Muscle of leg (tissue), 11 donors: ENCODE data around the gene ATP6V1F. TPM values are rescaled to one million over a fixed set of nuclear protein-coding genes. Genes with fewer than 3 reads are reported as not detected.

Source experiments
- DNase-seq: peaks from one replicate; pipeline ENCODE4 v3.0.0; 2013
- H3K27ac ChIP-seq: one replicate; pipeline ENCODE4 v1.5.1; 2013; ENCODE audit warnings: mild to moderate bottlenecking, low read length, control low read depth
- H3K27me3 ChIP-seq: one replicate; pipeline ENCODE4 v1.6.1; 2013; ENCODE audit warnings: low read length; ENCODE audit not compliant: control insufficient read depth, insufficient read depth
- H3K36me3 ChIP-seq: one replicate; pipeline ENCODE4 v1.6.1; 2013; ENCODE audit warnings: low read length; ENCODE audit not compliant: control insufficient read depth, insufficient read depth
- H3K4me1 ChIP-seq: one replicate; pipeline ENCODE4 v1.6.1; 2013; ENCODE audit warnings: low read length; ENCODE audit not compliant: control insufficient read depth, insufficient read depth
- H3K4me3 ChIP-seq: one replicate; pipeline ENCODE4 v1.5.1; 2013; ENCODE audit warnings: low read length, control low read depth
- H3K9me3 ChIP-seq: replicated peaks from 2 replicates; pipeline ENCODE4 v1.6.1; 2013; ENCODE audit warnings: low read depth, low read length; ENCODE audit not compliant: control insufficient read depth
- WGBS: methylation state at CpG from one replicate; pipeline ENCODE4 v1.1.5; 2013; ENCODE audit warnings: missing lambda C conversion rate; ENCODE audit not compliant: insufficient coverage; 5-methylcytosine and 5-hydroxymethylcytosine counted together
- polyA plus RNA-seq, 8 donors: library from polyadenylated mRNA; unstranded; fragments of 120-200 nt; gene quantifications; one replicate each; pipeline versions ENCODE4 v1.2.1 to v1.2.3, GENCODE V29; 2013; ENCODE audit warnings: inconsistent platforms in 1 of 8, low replicate concordance in 1 of 8; ENCODE audit not compliant: insufficient read length in 8 of 8, insufficient read depth in 1 of 8
- total RNA-seq: library from RNA; stranded (reverse); fragments of 120-200 nt; gene quantifications from one replicate; pipeline ENCODE4 v1.2.4, GENCODE V29; 2013

ATP6V1F gene
- total and polyA plus RNA-seq, 9 donors = 93.5 to 141 (median 123) TPM

DNA sequence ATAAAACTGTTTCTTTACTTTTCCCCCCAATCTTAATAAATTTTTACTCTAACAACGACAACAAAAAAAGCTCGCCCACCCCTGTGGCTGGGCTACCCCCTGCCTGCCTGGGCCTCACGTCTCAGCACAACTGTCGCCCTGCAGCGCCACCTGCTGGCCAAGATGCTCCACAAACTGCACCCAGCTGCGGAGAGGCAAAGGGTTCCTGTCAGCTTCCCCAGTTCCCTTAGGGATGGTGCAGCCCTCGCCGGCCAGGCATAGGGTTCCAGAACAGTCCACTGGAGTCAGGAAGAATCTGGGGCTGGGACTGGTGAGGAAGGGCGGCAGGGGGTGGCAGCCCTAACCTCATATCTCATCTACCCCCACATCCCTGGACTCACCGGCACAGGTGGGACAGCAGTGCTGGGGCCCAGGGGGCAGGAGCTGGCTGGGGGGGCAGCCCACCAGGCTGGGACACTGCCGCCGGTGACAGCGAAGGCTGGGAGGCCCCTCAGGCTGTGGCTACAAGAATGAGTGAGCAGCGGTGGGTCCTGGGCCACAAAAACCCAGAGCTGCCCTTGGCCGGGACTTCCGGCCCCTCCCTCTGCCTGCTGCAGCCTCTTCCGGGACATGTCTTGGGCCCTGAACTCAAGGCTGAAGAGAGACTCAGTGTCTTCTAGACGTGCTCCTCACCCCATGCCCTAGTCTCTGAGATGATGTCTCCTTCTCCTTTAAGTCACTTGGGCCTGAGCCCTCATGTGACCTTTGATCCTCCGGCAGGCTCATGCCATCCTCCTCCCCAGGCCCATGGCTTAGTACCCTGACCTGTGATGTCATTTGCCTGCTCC, 21.2 kb downstream of the ATP6V1F start:
- Histone ChIP-seq H3K27ac (no peak overlapping the region), H3K27me3 (peaks cover 7% of the 10 kb centered on the region), H3K9me3 (no peaks in the 10 kb centered on the region), H3K4me1 (peaks cover 20% of the 10 kb centered on the region), H3K4me3 (no peak overlapping the region), H3K36me3 (no peaks in the 10 kb centered on the region)
- WGBS = 37% methylated on average over 16 of the region's 19 CpGs
- peak; percentile 75 for DNase-seq

DNA sequence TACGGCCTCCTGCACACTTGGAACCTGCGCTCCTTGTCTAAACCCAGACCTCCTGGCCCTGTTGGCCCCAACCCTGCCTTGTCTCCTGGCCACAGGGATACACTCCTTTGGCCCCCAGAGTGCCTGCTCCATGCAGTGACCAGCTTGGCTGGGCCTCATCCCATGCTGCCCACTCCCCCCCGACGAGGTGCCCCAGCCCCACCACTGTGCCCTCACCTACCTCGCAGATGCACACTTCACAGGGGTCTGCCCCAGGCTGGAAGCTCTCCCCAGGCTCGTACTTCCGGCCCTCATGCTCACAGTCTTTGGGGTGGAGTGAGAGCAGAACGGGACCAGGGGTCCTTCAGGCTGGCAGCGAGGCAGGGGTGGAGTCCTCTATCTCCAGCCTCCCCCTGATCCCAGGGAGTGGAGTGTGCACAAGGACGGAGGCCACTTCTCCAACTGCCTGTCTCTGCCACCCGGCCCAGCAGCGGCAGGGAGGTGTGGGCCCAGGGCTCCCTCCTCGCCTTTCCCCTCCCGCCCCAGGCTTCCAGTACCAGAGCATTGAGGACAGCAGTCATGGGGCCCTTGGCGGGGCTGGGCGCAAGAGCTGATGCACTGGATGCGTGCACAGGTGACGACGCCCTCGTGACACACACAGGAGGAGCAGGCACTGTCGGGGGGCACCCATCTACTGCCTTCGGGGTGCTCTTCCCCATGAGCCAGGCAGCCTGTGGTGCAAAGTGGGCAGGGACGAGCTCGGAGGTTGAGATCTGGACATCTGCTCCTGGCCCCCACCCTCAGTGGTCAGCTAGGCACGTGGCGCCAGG, 22.1 kb downstream of the ATP6V1F start:
- peaks cover 12% of the 10 kb centered on the region for H3K27me3 ChIP-seq
- WGBS = 74% methylated on average over 21 of the region's 26 CpGs
- H3K4me3 ChIP-seq = no peak overlapping the region
- no peaks in the 10 kb centered on the region for H3K36me3 ChIP-seq
- H3K27ac ChIP-seq = no peak overlapping the region
- DNase-seq = no peak
- no peaks in the 10 kb centered on the region for H3K9me3 ChIP-seq
- H3K4me1 ChIP-seq = peaks cover 17% of the 10 kb centered on the region

- 92% methylated on average over 2 of the region's 10 CpGs for WGBS
- H3K27ac ChIP-seq = no peak overlapping the region
- no peaks in the 10 kb centered on the region for H3K9me3 ChIP-seq
- no peak for DNase-seq
- no peaks in the 10 kb centered on the region for H3K36me3 ChIP-seq
- H3K27me3 ChIP-seq = peaks cover 18% of the 10 kb centered on the region
- peaks cover 9% of the 10 kb centered on the region for H3K4me1 ChIP-seq
- no peak overlapping the region for H3K4me3 ChIP-seq
These were observed 22.9 kb downstream of the ATP6V1F start for GRCh38 chr7:128885370-128886187.

GRCh38 chr7:128886391-128887168, 23.9 kb downstream of the ATP6V1F start:
- Histone ChIP-seq H3K4me3 (no peak overlapping the region), H3K36me3 (no peaks in the 10 kb centered on the region), H3K27me3 (peaks cover 25% of the 10 kb centered on the region), H3K27ac (no peak overlapping the region), H3K4me1 (peaks cover 2% of the 10 kb centered on the region), H3K9me3 (no peaks in the 10 kb centered on the region)
- no peak for DNase-seq
- WGBS = 45% methylated on average over 7 of the region's 14 CpGs

- peaks cover 2% of the 10 kb centered on the region for H3K4me1 ChIP-seq
- H3K4me3 ChIP-seq = no peak overlapping the region
- 100% methylated on average over 3 of the region's 7 CpGs for WGBS
- H3K9me3 ChIP-seq = no peaks in the 10 kb centered on the region
- no peaks in the 10 kb centered on the region for H3K36me3 ChIP-seq
- H3K27me3 ChIP-seq = peaks cover 31% of the 10 kb centered on the region
- no peak overlapping the region for H3K27ac ChIP-seq
- no peak for DNase-seq
These were observed 24.7 kb downstream of the ATP6V1F start for GRCh38 chr7:128887169-128888038.

DNA sequence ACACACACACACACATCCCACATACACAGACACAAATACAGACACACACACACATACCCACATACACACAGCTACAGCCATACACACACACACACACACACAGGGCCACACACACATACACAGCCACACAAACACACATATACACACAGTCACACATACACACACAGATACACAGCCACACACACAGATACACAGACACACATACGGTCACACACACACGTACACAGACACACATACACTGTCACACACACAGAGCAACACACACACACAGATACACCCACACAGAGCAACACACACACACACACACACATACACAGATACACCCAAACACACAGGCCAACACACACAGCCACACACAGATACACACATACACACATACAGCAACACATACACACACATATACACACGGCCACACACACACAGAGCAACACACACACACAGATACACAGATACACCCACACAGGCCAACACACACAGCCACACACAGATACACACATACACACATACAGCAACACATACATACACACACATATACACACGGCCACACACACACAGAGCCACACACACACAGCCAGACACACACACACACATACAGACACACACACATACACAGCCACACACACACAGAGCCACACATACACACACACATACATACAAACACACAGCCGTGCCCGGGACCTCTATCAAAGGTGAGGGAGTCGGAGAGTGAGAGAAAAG, 25.5 kb downstream of the ATP6V1F start:
- DNase-seq = no peak
- H3K4me3 ChIP-seq = no peak overlapping the region
- H3K4me1 ChIP-seq = peaks cover 2% of the 10 kb centered on the region
- 92% methylated on average over 5 of the region's 7 CpGs for WGBS
- H3K27me3 ChIP-seq = peaks cover 35% of the 10 kb centered on the region
- no peaks in the 10 kb centered on the region for H3K36me3 ChIP-seq
- H3K9me3 ChIP-seq = no peaks in the 10 kb centered on the region
- H3K27ac ChIP-seq = no peak overlapping the region

GRCh38 chr7:128888756-128889095, 26.1 kb downstream of the ATP6V1F start:
- Histone ChIP-seq H3K4me1 (peaks cover 2% of the 10 kb centered on the region), H3K27me3 (peaks cover 35% of the 10 kb centered on the region), H3K9me3 (no peaks in the 10 kb centered on the region), H3K36me3 (no peaks in the 10 kb centered on the region), H3K27ac (no peak overlapping the region), H3K4me3 (no peak overlapping the region)
- no peak for DNase-seq
- WGBS = 57% methylated on average over 5 of the region's 11 CpGs

- no peak for DNase-seq
- H3K27me3 ChIP-seq = peaks cover 35% of the 10 kb centered on the region
- no peaks in the 10 kb centered on the region for H3K9me3 ChIP-seq
- no peak overlapping the region for H3K4me3 ChIP-seq
- no peaks in the 10 kb centered on the region for H3K36me3 ChIP-seq
- WGBS = no CpG with 5 or more reads among the region's 8 CpGs
- no peak overlapping the region for H3K27ac ChIP-seq
- peaks cover 2% of the 10 kb centered on the region for H3K4me1 ChIP-seq
These were observed 26.5 kb downstream of the ATP6V1F start for GRCh38 chr7:128889121-128889520.
